Endodermal cell (in vitro differentiated cells): ENCODE measurements around the gene FAM200B. TPM values are rescaled to one million over a fixed set of nuclear protein-coding genes. Genes with fewer than 3 reads are reported as not detected.
A peak's percentile ranks its signal among the peaks of the same experiment; 100 is the strongest.

Source experiments
- DNase-seq: peaks from one replicate; pipeline ENCODE4 v3.0.0-alpha.2; 2017
- H3K27ac ChIP-seq: 2 replicates; pipeline ENCODE4 v1.5.1; 2013; ENCODE audit warnings: mild to moderate bottlenecking, low read depth, low read length, moderate library complexity
- H3K27me3 ChIP-seq: 2 replicates; pipeline ENCODE4 v1.6.1; 2013; ENCODE audit warnings: mild to moderate bottlenecking, low read length, moderate library complexity; ENCODE audit not compliant: insufficient read depth, control insufficient read depth, poor library complexity, severe bottlenecking
- H3K36me3 ChIP-seq: 2 replicates; pipeline ENCODE4 v1.7.0; 2013; ENCODE audit warnings: mild to moderate bottlenecking, low read length, moderate library complexity; ENCODE audit not compliant: control insufficient read depth, insufficient read depth
- H3K4me1 ChIP-seq: one replicate; pipeline ENCODE4 v1.7.0; 2013; ENCODE audit warnings: low read length; ENCODE audit not compliant: control insufficient read depth, insufficient read depth
- H3K4me3 ChIP-seq: 2 replicates; pipeline ENCODE4 v1.5.1; 2013; ENCODE audit warnings: mild to moderate bottlenecking, low read length, moderate library complexity
- H3K9ac ChIP-seq: 2 replicates; pipeline ENCODE4 v1.6.1; 2013; ENCODE audit warnings: mild to moderate bottlenecking, low read length, moderate library complexity; ENCODE audit not compliant: poor library complexity, severe bottlenecking; ENCODE audit errors: extremely low read depth
- H3K9me3 ChIP-seq: 2 replicates; pipeline ENCODE4 v1.6.1; 2013; ENCODE audit warnings: mild to moderate bottlenecking, low read length, moderate library complexity; ENCODE audit not compliant: control insufficient read depth
- H3K27ac Mint-ChIP-seq: 2 replicates; pipeline ENCODE4 v1.8.0; 2020; ENCODE audit warnings: mixed read lengths
- H3K27me3 Mint-ChIP-seq: 2 replicates; pipeline ENCODE4 v1.8.0; 2021; ENCODE audit warnings: mild to moderate bottlenecking, mixed read lengths; ENCODE audit not compliant: insufficient read depth
- H3K36me3 Mint-ChIP-seq: 2 replicates; pipeline ENCODE4 v1.8.0; 2020; ENCODE audit warnings: low read depth, mixed read lengths
- H3K4me1 Mint-ChIP-seq: 2 replicates; pipeline ENCODE4 v1.8.0; 2020; ENCODE audit warnings: mixed read lengths
- H3K4me3 Mint-ChIP-seq: 2 replicates; pipeline ENCODE4 v1.8.0; 2020; ENCODE audit warnings: mild to moderate bottlenecking, moderate library complexity, mixed read lengths
- H3K9me3 Mint-ChIP-seq: 2 replicates; pipeline ENCODE4 v1.8.0; 2020; ENCODE audit warnings: mild to moderate bottlenecking, mixed read lengths
- CTCF ChIP-seq: fragments of 200-600 bp; sonication (generic); conservative IDR thresholded peaks from 2 replicates; pipeline ENCODE4 v1.5.0; 2021; ENCODE audit warnings: antibody characterized with exemption, mild to moderate bottlenecking
- WGBS, 2 experiments: methylation state at CpG; one replicate each; pipeline versions ENCODE4 v1.1.5 to v1.1.7; 2013; ENCODE audit warnings: missing lambda C conversion rate in 2 of 2, mixed read lengths in 1 of 2; ENCODE audit not compliant: insufficient coverage in 1 of 2, insufficient read length in 1 of 2; 5-methylcytosine and 5-hydroxymethylcytosine counted together
- total RNA-seq, 2 donors: library from RNA; stranded (reverse); fragmentation: NEBNext Ultra II Directional in 1 of 2; extraction: Animal tissue kit (Norgen Biotek cat#: 25700) in 1 of 2; gene quantifications; 2 replicates in 1 of 2; 3 replicates in 1 of 2; pipeline ENCODE4 v1.2.1, GENCODE V29; 2021

FAM200B gene
- total RNA-seq, 2 donors from 2014 or later: 18.1 to 27.8 TPM

GRCh38 chr4:15652191-15652590 is 29.4 kb upstream of the FAM200B start:
- no peak overlapping the region for H3K4me3 Mint-ChIP-seq

GRCh38 chr4:15652841-15653240 is 28.8 kb upstream of the FAM200B start:
- H3K27ac Mint-ChIP-seq: no peak overlapping the region
- H3K27ac ChIP-seq: no peak overlapping the region
- no peak for TF ChIP-seq CTCF

More at GRCh38 chr4:15652191-15652590, 29.4 kb upstream of the FAM200B start:
- Histone ChIP-seq H3K4me1 (peaks cover 8% of the 10 kb centered on the region), H3K9me3 (no peaks in the 10 kb centered on the region), H3K9ac (no peak overlapping the region), H3K4me3 (peak overlapping the region; percentile 99), H3K36me3 (no peaks in the 10 kb centered on the region), H3K27ac (no peak overlapping the region), H3K27me3 (no peaks in the 10 kb centered on the region)
- Mint-ChIP-seq H3K27ac (no peak overlapping the region), H3K9me3 (no peaks in the 10 kb centered on the region), H3K36me3 (no peaks in the 10 kb centered on the region), H3K4me1 (peaks cover 43% of the 10 kb centered on the region), H3K27me3 (no peaks in the 10 kb centered on the region)
- TF ChIP-seq CTCF: no peak
- 100% methylated on average over 1 of the region's 1 CpG; no CpG with 5 or more reads in 1 of the 2 experiments for WGBS, 2 experiments
- no peak for DNase-seq

DNA sequence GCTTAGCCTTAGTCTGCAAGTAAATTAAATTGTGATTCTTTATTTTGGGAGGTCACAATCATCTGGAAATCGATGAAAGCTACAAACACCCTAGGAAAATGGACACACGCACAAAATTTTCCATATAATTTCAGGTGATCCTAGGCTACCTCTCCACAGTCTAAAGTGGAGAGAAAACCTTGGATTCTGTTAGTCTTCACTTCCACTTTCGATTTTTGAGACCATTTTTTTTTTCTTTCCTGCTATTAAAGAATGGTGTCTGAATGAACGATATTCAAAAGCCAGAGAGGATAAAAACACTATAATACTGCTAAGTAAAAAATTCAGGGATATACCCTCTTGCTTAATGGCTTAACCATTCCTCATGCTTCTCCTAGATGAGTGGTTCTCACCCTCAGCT is 28.2 kb upstream of the FAM200B start:
- Mint-ChIP-seq H3K27me3 (no peaks in the 10 kb centered on the region), H3K36me3 (no peaks in the 10 kb centered on the region), H3K4me3 (peak overlapping the region; percentile 84), H3K27ac (peak overlapping the region; percentile 91), H3K9me3 (no peaks in the 10 kb centered on the region), H3K4me1 (peaks cover 55% of the 10 kb centered on the region)
- H3K9me3 ChIP-seq: no peaks in the 10 kb centered on the region
- no peak for DNase-seq
- TF ChIP-seq CTCF: no peak
- peak overlapping the region; percentile 59 for H3K27ac ChIP-seq
- peak overlapping the region; percentile 99 for H3K4me3 ChIP-seq
- H3K4me1 ChIP-seq: peaks cover 13% of the 10 kb centered on the region
- peak overlapping the region; percentile 78 for H3K9ac ChIP-seq
- H3K27me3 ChIP-seq: no peaks in the 10 kb centered on the region
- 59 to 86% methylated on average over 2 to 4 of the region's 4 CpGs for WGBS, 2 experiments
- no peaks in the 10 kb centered on the region for H3K36me3 ChIP-seq

More at GRCh38 chr4:15652841-15653240, 28.8 kb upstream of the FAM200B start:
- H3K36me3 Mint-ChIP-seq: no peaks in the 10 kb centered on the region
- peaks cover 49% of the 10 kb centered on the region for H3K4me1 Mint-ChIP-seq
- DNase-seq: no peak
- no peaks in the 10 kb centered on the region for H3K27me3 Mint-ChIP-seq
- peak overlapping the region; percentile 78 for H3K9ac ChIP-seq
- H3K4me1 ChIP-seq: peaks cover 8% of the 10 kb centered on the region
- no peaks in the 10 kb centered on the region for H3K9me3 Mint-ChIP-seq
- peak overlapping the region; percentile 99 for H3K4me3 ChIP-seq
- H3K36me3 ChIP-seq: no peaks in the 10 kb centered on the region
- peak overlapping the region; percentile 84 for H3K4me3 Mint-ChIP-seq
- 91 to 100% methylated on average over 1 to 4 of the region's 4 CpGs for WGBS, 2 experiments
- H3K9me3 ChIP-seq: no peaks in the 10 kb centered on the region
- H3K27me3 ChIP-seq: no peaks in the 10 kb centered on the region
